LHCN-M2 (cell line): ENCODE measurements around the gene CXXC1. TPM values are rescaled to one million over a fixed set of nuclear protein-coding genes. Genes with fewer than 3 reads are reported as not detected.
"Not testable (repeated sequence)": the region's sequence is repeated elsewhere in the genome, so short reads cannot be mapped to it uniquely, and the experiment has no call there.

ENCODE experiments used
- DNase-seq: peaks from one replicate; pipeline ENCODE4 v3.0.0-alpha.2; 2012; ENCODE audit warnings: low read depth
- total RNA-seq: library from RNA; depleted of rRNA; stranded (reverse); fragments of >200 nt; gene quantifications from 2 replicates; pipeline ENCODE4 v1.2.3, GENCODE V29; 2014; rRNA removed

CXXC1 gene
- total RNA-seq, 1 experiment from 2014 or later, result 53.8 TPM

DNA sequence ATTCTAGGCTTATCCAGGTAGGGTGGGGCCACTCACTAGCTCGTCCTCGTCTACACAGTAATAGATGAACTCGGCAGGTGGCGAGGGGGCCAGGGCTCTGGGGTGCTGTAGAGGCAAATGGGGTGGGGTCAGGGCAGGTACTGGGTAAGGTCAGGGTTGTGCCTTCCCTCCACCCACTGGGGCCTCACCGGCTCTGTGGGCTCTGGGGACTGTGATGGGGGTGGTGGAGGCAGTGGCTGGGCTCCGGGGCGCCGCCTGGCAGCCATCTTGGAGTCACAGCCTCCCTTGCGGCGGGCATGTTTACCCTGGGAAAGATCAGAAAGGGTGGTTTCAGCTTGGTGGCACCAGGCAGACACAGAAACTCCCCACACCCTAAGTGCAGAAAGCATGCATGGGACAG lies 12.6 kb downstream of the CXXC1 start:
- no peak for DNase-seq

DNA sequence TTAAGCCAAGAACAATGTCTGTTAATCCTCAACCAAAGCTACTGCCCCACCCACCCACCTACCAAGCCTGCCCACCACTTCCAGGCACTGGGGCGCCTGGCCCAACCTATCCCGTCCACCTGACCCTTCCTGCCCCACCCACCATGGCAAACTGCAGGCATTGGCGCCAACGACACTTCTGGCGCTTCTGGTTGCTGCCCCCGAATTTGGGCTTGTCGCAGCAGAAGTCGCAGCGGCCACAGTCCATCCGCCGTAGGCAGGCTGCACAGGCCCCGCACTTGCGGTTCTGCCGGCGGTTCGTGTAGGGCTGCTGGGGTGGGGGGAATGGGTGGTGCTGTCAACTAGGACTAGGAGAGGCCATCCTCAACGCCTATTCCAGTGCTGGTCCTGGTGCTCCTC lies 13.4 kb downstream of the CXXC1 start:
- DNase-seq, result no peak

DNA sequence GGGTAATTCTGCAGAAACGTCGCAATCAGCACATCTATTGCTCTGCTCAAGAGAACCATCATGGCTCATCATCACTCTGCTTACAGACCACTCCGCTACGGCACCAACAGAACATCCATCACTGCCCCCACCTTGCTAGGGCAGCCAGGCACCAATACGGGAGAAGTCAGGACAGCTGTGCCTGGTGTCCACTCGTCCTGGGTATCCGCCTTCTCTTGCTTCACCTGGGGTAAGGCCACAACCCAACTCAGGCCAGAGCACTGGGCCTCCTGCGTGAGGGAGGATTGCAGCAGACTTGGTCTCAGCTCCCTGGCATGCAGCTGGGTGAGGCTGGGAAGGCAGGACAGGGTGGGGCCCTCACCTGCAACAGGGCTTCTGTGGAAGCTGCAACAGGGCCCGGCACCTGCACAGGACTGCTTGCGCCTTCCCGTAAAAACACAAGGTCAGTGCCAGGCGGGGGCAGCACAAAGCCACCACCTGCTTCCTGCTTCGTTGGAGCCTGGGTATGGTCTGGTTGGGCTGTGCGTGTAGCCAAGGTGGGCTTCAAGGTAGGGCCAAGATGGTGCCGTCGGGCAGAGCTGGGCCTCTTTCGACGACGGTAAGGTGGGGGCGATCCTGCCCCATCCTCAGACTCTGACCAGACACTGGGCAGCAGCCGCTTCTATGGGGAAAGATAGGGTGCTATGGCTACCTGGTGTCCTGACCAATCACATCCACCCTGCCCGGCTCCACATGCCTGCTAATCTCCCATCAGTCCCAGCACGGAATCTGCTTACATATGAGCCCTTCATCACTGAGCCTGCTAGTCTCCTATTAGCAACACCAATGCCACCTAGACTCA lies 14.1 kb downstream of the CXXC1 start:
- DNase-seq, result no peak

DNA sequence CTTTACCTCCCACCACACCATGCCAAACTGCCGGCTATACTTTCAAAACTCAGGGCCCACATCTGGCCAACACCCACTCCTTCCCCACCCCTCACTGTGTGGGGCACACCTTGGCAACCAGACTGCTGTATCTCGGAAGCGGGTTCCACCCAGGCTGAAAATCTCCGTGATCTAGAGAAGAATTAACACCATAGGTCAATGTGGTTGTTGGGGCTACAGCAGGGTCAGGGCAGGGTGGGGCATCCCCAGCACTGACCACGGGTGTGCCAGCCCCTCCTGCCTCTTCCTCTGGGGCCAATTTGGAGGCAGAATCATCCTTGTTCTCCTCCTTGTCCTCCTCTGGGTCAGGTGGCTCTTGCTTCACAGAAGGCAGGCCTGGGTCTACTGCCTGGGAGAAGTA lies 14.9 kb downstream of the CXXC1 start:
- DNase-seq, result no peak

DNA sequence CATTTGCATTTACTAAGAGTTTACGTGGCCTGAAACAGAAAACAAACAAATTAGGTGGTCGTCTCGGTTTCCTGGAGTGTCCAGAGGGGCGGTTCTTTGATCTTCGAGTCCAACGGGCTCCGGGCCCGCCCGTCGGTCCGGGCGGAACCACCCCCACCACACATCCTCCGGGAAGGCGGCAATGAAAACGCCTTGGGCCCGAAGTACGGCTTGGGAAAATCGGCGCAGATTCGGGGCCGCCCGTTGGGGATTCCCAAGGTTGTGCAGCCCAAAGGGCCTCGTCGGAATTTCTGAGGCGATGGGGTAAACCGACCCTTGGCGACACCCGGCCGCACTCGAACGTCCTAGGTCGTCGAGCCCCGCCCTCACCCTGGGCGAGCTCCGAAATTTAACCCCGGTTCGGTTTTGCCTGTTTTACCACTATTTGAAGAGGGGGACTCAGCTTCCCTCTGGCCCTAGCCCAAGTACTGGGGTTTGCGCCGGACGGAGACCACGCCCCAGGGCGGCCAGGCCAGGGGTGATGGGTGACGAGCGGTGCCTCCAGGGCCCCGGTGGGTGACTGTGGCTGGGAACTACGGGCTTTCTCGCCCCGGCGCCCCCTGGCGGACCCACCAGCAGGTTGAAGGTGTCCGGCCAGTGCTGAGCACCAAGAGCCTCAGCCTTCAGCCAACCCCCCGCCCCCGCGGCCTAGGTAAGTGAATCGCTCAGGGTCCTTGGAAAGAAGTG lies 19.3 kb downstream of the CXXC1 start:
- no peak for DNase-seq

DNA sequence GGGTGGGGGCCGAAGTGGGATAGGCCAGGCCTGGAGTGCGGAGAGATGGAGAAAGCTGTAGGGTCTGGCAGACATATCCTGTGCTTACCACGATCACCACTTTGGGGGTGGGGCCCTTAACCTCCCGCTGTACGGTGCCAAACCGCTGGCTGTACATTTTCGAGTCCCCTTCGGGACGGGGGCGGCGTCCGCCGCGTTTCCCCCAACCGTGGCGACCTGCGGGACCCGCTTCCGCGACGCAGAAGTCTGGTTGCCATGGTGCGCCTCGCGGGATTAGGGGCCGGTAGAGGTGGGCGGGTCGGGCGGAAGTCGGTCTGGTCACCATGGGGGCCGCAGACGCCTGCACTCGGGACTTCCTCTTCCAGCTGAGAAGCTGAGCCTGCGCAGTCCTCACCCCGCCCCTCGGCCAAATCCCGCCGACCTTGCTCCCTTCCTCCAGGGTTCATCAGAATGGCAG lies 21.2 kb downstream of the CXXC1 start, which contains the start of gene CFAP53:
TSS of gene CFAP53 (minus strand) at position 248 of the 457 bp plus-strand sequence. CDS start at position 157, 91 bp downstream.
- DNase-seq, result peak; percentile 80

DNA sequence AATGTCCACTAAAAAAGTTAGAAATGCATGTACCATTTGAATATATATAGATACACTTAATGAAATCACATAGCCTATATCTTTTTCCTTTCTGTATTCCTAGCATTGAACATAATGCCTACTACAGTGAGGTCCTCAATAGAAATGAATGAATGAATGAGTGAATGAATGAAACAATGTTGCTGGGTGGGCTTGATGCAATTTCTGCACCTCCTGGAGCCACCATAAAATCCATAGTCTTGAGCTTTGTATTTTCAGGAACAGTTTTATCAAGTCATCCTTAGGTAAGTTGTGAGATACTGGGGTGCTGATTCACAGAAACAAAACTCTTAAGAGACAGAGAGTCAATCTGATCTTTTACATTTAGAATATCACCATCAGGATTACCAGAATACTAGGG lies 24.5 kb downstream of the CXXC1 start:
- no peak for DNase-seq

DNA sequence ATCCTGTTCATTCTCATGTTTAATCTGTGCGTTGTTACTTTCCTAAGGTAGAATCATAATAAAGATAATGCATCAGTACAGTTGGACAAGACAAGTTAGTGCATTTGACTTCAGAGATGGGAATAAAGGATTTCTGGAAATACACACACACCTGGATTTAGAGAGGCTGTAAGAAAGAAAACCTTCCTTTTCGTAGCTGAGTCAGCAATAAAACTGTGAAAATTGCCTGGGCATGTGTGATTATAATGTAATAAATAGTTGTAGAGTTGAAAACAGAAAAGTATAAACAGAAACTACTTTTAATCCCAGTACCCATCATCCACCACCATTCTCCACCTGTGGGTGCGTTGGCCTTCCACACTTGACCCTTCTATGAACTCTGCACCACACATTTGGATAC lies 36.6 kb downstream of the CXXC1 start:
- no peak for DNase-seq

DNA sequence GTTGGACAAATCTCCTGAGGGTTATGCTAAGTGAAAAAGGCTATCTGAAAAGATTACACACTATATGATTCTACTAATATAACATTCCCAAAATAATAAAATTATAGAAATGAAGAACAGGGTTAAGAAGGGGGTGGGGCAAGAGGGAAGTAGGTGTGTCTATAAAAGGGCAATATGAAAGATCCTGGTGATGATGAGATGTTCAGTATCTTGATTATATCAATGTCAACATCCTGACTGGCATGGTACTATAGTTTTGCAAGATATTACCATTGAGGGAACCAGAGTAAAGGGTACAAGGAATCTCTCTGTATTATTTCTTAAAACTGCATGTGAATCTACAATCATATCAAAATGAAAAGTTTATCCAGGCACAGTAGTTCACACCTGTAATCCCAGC lies 37.9 kb downstream of the CXXC1 start:
- no peak for DNase-seq

DNA sequence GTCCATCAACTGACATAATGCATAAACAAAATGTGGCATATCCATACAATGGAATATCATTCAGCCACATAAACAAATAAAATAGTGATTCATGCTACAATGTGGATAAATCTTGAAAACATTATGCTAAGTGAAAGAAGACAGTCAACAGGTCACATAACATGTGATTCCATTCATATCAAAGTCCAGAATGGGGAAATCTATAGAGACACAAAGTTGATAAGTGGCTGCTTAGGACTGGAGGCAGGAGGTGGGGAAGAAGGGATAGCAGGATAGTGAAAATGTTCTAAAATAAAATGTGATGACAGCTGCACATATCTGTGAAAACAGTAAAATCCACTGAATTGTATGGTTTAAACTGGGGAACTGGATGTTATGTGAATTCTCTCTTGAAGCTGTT lies 39.9 kb downstream of the CXXC1 start:
- no peak for DNase-seq

DNA sequence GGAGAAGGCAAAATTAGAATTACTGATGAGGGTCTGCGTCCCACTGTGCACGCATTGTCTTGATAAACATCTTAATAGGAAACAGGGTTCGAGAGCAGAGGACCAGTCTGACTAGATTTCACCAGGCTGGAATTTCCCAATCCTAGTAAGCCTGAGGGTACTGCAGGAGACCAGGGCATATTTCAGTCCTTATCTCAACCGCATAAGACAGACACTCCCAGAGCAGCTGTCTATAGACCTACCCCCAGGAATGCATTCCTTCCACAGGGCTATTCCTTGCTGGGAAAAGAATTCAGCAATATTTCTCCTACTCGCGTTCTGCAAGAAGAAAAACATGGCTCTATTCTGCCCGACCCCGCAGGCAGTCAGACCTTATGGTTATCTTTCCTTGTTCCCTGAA lies 45.7 kb downstream of the CXXC1 start:
- DNase-seq, result not testable (repeated sequence)

DNA sequence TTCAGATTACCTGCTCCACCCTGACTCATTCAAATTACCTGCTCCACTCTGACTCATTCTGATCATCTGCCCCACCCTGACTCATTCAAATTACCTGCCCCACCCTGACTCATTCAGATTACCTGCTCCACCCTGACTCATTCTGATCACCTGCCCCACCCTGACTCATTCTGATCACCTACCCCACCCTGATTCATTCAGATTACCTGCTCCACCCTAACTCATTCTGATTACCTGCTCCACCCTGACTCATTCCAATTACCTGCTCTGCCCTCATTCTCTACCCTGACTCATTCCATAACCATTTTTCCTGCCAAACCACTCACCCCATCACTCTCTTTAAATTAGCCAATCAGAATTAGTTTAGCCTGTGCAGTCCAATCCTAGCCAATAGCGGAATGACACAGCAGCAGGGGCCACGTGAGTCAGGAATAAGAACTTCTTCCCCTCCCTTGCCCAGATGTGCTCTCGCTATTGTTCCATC lies 47.4 kb downstream of the CXXC1 start:
- peak; percentile 4 for DNase-seq

DNA sequence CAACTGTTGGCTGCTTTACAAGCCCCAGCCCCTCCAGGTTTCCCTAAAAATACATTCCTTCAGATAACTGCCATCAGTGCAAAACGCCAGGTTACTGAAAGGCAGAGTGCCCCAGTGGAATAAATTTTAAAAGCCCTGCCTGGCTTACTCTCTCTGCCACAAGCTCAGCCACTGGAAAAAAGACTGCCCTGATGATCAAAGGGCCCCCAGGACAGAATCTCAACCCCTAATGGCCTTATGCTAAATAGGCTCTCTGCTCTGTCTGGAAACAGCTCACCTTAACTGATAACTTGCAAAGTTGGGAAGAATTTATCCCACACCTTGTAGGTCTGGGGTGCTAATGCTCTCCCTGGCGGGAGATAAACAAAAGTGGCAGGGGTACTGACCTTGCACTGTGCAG lies 55.1 kb downstream of the CXXC1 start:
- DNase-seq, result no peak

Other genes starting within 250 kb of the CXXC1 start
- gene MYO5B, start 92.5 kb downstream of the CXXC1 start, total RNA-seq, result 2.4 and 6.3 TPM in 2 replicates
- gene CFAP53, start 21.2 kb downstream of the CXXC1 start, total RNA-seq, result 0.13 TPM in 1 of 2 replicates, not detected in the other
- gene MBD1, start 6.2 kb downstream of the CXXC1 start, total RNA-seq, result 78.2 and 84.9 TPM in 2 replicates
- gene SKA1, start 87.4 kb upstream of the CXXC1 start, total RNA-seq, result 44.1 and 47.3 TPM in 2 replicates